Stimulated activated CD4-positive, alpha-beta T cell treated with anti-CD3 and anti-CD28 coated beads, Interleukin-2, amount 100 ng/mL, for 4 hours (primary cell): ENCODE results near the gene NOM1.

Experiments used
- DNase-seq: peaks from one replicate; pipeline ENCODE4 v3.0.0-alpha.2; 2020; ENCODE audit warnings: low read depth

NOM1 gene

GRCh38 chr7:157004521-157005455, 55.3 kb downstream of the NOM1 start:
- DNase-seq, result no peak

DNA sequence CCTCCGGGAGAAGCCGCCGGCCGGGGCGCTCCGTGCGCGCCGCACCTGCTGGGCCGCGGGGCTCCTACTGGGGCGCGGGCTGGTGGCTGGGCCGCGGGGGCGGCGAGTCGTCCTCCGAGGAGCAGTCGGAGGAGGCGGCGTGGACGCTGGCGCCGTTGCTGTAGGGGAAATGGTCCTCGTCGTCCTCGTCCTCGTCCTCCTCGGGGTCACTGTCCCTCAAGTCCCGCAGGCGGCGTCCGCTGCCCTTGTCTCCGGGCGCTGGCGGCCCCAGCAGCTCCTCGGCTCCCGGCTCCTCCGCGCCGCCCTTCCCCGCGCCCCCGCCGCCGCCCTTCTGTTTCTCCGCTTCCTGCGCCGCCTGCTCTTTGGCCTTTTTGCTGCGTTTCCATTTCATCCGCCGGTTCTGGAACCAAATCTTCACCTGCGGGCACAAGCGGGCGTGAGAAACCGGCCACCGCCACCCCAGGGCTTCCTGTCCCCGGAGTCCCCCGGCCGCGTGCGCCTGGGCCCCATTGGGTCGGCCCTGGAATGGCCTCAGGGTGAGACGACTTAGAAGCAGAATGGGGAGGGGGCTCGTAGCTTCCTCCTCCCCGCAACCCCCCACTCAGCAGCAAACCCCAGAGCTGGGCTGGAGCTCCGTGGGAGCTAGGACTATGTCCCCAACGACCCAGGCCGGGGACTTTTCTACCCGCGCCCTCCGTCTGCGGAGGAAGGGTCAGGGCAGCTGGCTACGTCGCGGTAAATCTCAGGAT, 56.1 kb downstream of the NOM1 start:
- DNase-seq, result no peak

DNA sequence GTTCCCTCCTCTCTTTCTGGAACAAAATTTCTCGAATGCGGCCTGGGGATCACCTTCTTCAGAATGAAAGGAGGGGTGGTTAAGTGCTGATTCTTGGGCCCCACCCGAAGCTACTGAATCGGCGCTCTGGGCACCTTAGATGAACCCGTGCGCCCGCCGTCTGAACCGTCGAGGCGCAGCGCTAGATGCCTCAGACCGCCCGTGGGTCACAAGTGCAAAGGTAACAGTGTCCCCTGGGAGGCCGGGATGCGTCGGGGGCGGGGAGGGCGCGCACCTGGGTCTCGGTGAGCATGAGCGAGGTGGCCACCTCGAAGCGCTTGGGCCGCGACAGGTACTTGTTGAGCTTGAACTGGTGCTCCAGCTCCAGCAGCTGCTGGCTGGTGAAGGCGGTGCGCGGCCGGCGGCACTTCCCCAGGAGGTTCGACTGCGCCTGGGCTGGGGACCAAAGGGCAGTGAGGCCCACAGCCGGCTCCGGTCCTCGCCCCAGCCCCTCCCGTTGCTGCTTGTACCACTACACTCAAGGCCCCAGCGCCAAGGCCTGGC, 56.8 kb downstream of the NOM1 start:
- no peak for DNase-seq

- DNase-seq, result no peak
Observed at GRCh38 chr7:157006829-157007469, 57.4 kb downstream of the NOM1 start.

DNA sequence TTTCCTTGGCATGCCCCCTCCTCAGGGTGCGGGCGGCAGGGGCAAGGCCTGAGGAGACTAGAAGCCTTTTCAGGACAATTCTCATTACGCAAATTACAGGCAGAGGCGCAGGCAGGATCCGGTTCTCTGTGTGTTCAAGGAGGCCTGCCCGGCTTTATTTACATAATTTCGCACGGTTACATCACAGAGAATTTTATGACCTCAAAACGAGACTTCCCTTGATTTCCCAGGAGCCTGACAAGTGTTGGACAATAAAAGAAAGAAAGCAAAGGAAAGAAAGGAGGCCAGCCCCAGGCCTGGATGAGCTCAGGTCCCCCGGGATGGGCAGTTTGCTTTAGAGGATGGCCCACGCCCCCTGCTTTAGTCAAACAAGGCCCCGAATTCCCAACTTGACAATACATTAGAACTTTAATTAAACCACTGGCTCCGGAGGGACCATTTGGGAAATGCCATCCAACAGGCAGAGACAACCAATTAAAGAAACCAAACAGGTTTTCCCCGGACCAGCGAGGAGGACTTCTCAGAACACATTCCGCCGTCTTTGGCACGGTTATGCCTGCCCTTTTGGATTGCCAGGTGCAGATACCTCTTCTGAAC, 58.1 kb downstream of the NOM1 start:
- no peak for DNase-seq

DNA sequence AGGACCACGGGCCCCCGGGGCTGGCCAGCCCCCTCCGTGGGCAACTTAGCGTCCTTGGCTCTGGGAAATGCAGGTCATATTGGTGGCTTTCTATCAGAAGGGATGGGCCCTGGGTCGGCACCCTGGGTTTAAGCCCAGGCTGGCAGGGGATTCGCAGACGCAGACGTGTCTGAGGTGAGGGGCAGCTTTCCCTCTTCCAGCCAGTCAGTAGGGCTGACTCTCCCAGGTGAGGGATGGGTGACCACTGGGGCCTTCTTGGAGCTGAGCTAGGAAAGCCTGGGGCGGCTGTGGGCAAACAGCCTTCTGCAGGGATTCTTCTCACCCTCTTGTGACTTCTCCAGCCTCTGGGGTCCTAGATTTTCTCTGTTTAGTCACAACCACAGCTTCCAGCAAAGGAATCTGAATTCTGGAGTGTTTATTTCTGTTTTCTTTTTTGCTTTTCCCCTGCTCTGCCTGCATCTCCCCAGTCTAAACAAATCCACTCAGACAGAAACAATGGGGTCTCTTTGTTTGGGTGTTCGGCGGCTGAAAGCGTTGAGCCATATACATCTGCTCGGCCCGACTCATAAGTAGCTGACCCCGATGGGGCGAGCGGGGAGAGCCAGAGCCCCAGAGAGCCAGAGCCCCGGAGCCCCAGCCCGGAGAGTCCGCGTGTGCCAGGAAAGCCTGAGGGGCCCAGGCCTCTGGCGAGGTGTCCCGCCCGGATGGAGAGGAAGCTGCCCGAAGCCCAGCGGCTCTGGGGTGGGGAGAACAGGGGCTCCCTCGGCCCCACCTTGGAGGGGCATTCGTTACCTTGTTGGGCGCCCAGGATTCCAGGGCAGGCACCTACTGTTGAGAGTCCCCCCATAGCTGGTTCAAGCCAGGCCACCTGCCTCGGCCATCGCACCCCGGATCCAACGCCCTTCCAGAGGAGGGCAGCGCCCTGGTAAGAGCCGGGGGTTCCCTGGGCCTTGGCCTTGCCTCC, 59.0 kb downstream of the NOM1 start:
- no peak for DNase-seq

DNA sequence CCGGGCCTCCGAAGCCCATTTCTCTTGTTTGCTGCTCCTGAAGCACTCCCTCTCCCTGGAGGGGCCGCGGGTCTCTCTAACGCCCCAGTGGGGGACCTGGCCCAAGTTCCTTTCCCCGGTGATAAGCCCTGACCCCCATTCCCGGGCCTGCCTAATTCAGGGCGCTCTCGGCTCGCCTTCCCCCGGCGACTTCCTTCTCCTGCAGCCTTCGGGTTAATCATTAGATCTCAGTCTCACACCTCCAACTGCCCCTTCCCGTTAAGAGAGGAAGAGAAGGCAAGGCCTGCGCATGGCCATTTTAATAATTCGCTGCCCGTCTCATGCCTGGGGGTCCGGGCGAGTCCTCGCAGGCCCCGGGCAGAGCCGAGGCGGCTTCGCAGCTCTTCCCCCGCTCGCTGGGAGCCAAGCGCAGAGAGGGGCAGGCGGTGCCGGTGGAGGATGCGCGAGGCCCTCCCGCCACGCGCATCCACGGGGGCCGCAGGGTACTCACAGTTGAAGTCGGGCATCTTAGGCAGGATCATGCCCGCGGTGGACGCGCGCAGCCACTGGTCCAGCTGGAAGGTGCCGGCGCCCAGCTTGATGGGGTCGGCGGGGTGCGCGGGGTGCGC, 59.8 kb downstream of the NOM1 start:
- no peak for DNase-seq

- DNase-seq, result no peak
Observed at GRCh38 chr7:157009778-157010587, 60.5 kb downstream of the NOM1 start.

DNA sequence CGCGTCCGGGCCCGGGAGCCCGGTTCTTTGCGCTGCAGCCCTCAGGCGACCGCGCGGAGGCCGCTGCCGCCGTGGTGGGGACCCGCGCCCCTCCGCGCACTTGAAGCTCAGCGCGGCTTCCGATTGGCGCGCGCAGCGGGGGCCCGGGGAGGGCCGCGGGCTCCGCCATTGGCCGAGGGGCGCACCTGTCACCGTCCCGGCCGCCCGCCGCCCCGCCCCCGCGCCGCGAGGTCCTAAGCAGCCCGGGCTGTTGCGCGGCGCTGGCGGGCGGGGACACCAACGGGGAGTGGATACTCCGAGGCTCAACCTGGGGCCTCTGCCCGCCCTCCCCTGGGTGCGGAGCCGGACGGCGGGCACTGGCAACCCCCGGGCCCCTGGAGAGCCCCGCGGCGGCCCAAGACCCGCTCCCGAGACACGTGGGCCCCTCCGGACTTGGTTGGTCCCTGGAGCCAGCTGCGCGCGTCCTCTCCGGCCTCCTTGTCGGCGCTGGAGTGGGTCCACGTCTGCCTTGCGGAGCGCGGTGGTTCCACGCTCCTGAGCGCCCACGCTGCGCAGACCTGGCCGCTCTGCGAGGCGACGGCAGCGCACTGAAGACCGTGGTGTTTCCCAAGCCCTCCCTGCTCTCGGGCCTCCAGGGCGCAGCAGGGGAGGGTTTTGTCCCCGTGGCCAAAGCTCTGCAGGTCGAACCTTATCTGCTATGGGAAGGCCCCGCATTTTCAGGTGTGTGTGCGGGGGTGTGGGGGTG, 61.2 kb downstream of the NOM1 start, which contains the start of gene MNX1:
MNX1 (minus strand) TSS at position 76 of the 745 bp plus-strand sequence. CDS start 313 bp downstream, outside the sequence.
- peak; percentile 6 for DNase-seq

DNA sequence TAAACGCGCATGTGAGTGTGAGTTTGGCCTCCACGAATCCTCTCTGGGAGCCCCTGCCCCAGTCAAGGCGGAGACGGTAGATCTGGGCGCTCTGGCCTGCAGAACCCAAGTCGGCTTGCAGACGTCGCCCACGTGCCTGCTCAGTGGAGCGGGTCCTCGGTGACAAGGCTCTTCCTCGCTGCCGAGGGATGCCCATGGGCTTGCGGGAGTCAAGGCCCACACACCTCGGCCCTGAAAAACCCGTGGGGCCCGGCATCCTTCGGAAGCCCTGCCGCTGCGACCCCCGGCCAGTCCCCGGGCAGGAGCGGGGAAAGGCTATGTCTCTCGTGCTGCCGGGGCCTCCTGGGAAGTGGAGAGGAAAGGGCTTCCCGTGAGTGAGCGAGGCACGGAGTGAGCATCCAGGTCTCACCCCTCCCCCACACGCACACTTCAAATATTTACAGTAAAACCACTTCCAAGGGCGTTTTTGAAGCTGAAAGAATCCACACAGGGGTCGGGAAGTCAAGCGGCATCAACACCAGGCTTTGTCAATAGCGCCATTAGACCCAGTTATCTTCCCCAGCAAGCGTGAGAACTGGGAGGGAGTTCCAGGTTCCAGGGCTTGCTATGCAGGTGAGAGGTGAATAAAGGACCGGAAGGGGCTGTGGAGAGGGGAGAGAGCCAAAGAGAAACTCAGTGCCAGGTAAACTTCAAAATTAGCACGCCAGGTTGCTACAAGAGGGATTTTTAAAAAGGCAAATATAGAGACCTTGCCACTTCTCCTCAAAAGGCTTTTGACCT, 62.0 kb downstream of the NOM1 start:
- DNase-seq, result no peak

DNA sequence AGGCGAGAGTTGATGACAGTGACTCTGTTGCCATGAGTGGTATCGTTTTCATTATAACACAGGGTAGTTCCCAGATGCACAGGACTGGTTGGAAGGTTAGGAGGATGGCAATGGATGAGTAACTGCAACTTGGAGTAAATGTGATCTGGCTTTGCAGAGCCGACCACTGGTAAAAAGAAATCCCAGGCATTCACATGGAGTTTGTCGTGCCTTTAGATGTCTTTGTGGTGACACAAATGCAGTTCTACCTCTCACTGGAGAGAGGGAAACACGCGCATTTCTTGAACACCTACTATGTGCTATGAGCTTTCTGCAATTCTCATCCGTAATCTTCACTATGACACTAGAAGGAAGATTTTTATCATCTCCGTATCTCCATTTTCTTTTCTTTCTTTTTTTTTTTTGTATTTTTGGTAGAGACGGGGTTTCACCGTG, 62.6 kb downstream of the NOM1 start:
- no peak for DNase-seq

GRCh38 chr7:157013101-157013500, 63.6 kb downstream of the NOM1 start:
- DNase-seq, result no peak

- no peak for DNase-seq
Observed at GRCh38 chr7:157013602-157014549, 64.4 kb downstream of the NOM1 start.

DNA sequence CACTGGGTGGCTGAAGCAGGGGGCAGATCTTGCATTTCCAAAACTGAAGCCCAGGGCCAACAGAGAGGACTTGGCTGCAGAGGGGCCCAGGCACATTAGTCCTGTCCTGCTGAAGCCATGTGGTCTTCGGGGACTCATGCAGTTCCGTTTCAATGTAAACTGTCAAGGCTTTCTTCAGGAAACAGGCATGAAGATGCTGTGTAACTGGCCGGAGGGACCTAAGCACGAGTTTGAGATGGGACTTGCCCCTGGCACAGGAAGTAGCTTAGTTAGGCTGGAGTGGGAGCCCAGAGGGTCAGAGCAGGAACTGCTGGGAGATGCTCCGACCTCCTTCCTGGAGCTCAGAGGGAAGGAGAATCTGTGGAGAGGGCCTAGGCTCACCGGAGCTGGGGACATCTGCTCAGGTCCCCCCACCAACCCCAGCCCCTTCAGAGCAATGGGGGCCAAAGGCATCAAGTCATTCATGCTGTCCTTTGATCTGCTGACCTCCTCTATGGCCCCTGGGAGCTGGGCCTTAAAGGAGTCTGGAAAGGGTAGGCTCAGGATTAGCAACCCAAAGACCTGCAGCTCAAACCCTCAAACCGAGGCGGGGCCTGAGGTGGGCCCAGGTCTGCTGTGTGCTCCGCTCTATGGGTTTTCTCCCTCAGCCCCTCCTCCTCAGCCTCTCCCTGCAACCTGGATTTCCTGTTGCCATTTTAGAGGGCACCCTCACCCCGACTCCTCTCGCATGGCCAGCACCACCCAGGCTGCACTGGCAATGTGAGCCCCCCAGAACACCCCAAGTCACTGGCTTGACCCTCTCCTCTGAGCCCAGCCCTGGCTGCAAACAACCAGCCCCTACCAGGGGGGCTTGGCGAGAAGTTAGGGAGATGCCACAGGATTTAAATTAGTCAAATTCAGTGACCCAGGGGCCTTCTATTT, 65.4 kb downstream of the NOM1 start:
- DNase-seq, result no peak

- DNase-seq, result no peak
Observed at GRCh38 chr7:157016024-157016351, 66.5 kb downstream of the NOM1 start.
